ENCODE measurements around the gene ZNF648. TPM values are rescaled to one million over a fixed set of nuclear protein-coding genes. Genes with fewer than 3 reads are reported as not detected.
"Not testable (repeated sequence)": the region's sequence is repeated elsewhere in the genome, so short reads cannot be mapped to it uniquely, and the experiment has no call there.

Gene ZNF648
- total and polyA plus RNA-seq, 2 donors, result under 0.01 to 0.02 TPM

- Histone ChIP-seq H3K9me3 (ENCODE audit: control insufficient read depth in 2 of 2, insufficient read depth in 1 of 2, low read length in 1 of 2) (peaks cover 1 to 3% of the 10 kb centered on the region in 2 donors), H3K4me1 (ENCODE audit: control insufficient read depth in 2 of 2, insufficient read depth in 2 of 2, low read length in 2 of 2) (no peaks in the 10 kb centered on the region), H3K36me3 (ENCODE audit: control insufficient read depth in 2 of 2, insufficient read depth in 2 of 2, low read length in 1 of 2) (no peaks in the 10 kb centered on the region), H3K4me3 (ENCODE audit: low read length in 2 of 2) (no peak overlapping the region), H3K27me3 (ENCODE audit: control insufficient read depth in 2 of 2, insufficient read depth in 1 of 2, low read length in 1 of 2) (no peaks in the 10 kb centered on the region), H3K27ac (ENCODE audit: low read depth in 1 of 2, low read length in 1 of 2) (no peak overlapping the region)
- DNase-seq (ENCODE audit: low read depth in 6 of 9, low spot score in 9 of 9), result no peak
Measured at GRCh38 chr1:182046763-182047162, 14.7 kb downstream of the ZNF648 start.

GRCh38 chr1:182045481-182045880, 16.0 kb downstream of the ZNF648 start:
- H3K9me3 ChIP-seq (ENCODE audit: control insufficient read depth in 2 of 2, insufficient read depth in 1 of 2, low read length in 1 of 2); H3K27ac ChIP-seq (ENCODE audit: low read depth in 1 of 2, low read length in 1 of 2); H3K4me1 ChIP-seq (ENCODE audit: control insufficient read depth in 2 of 2, insufficient read depth in 2 of 2, low read length in 2 of 2); H3K27me3 ChIP-seq (ENCODE audit: control insufficient read depth in 2 of 2, insufficient read depth in 1 of 2, low read length in 1 of 2); H3K36me3 ChIP-seq (ENCODE audit: control insufficient read depth in 2 of 2, insufficient read depth in 2 of 2, low read length in 1 of 2); H3K4me3 ChIP-seq (ENCODE audit: low read length in 2 of 2); DNase-seq (ENCODE audit: low read depth in 6 of 9, low spot score in 9 of 9): not testable (repeated sequence)
- 96% methylated on average over 8 of the region's 8 CpGs for WGBS

GRCh38 chr1:182041615-182042014, 19.9 kb downstream of the ZNF648 start:
- no peak overlapping the region for H3K4me3 ChIP-seq (ENCODE audit: low read length in 2 of 2)
- H3K9me3 ChIP-seq (ENCODE audit: control insufficient read depth in 2 of 2, insufficient read depth in 1 of 2, low read length in 1 of 2), result peaks cover 1 to 6% of the 10 kb centered on the region in 2 donors
- no peak for DNase-seq (ENCODE audit: low read depth in 6 of 9, low spot score in 9 of 9)
- 95% methylated on average over 3 of the region's 3 CpGs for WGBS
- no peaks in the 10 kb centered on the region for H3K27me3 ChIP-seq (ENCODE audit: control insufficient read depth in 2 of 2, insufficient read depth in 1 of 2, low read length in 1 of 2)
- no peaks in the 10 kb centered on the region for H3K36me3 ChIP-seq (ENCODE audit: control insufficient read depth in 2 of 2, insufficient read depth in 2 of 2, low read length in 1 of 2)
- H3K27ac ChIP-seq (ENCODE audit: low read depth in 1 of 2, low read length in 1 of 2), result no peak overlapping the region
- no peaks in the 10 kb centered on the region for H3K4me1 ChIP-seq (ENCODE audit: control insufficient read depth in 2 of 2, insufficient read depth in 2 of 2, low read length in 2 of 2)

- Histone ChIP-seq H3K27me3 (ENCODE audit: control insufficient read depth in 2 of 2, insufficient read depth in 1 of 2, low read length in 1 of 2) (no peaks in the 10 kb centered on the region), H3K36me3 (ENCODE audit: control insufficient read depth in 2 of 2, insufficient read depth in 2 of 2, low read length in 1 of 2) (no peaks in the 10 kb centered on the region), H3K9me3 (ENCODE audit: control insufficient read depth in 2 of 2, insufficient read depth in 1 of 2, low read length in 1 of 2) (peaks cover 0 to 3% of the 10 kb centered on the region in 2 donors), H3K4me1 (ENCODE audit: control insufficient read depth in 2 of 2, insufficient read depth in 2 of 2, low read length in 2 of 2) (no peaks in the 10 kb centered on the region), H3K27ac (ENCODE audit: low read depth in 1 of 2, low read length in 1 of 2) (no peak overlapping the region), H3K4me3 (ENCODE audit: low read length in 2 of 2) (no peak overlapping the region)
- WGBS, result 93% methylated on average over 2 of the region's 2 CpGs
- no peak for DNase-seq (ENCODE audit: low read depth in 6 of 9, low spot score in 9 of 9)
Measured at GRCh38 chr1:182038220-182038619, 23.3 kb downstream of the ZNF648 start.

GRCh38 chr1:182035097-182035770, 26.3 kb downstream of the ZNF648 start:
- H3K36me3 ChIP-seq (ENCODE audit: control insufficient read depth in 2 of 2, insufficient read depth in 2 of 2, low read length in 1 of 2), result no peaks in the 10 kb centered on the region
- no peak for DNase-seq (ENCODE audit: low read depth in 6 of 9, low spot score in 9 of 9)
- WGBS, result 84% methylated on average over 7 of the region's 7 CpGs
- no peaks in the 10 kb centered on the region for H3K9me3 ChIP-seq (ENCODE audit: control insufficient read depth in 2 of 2, insufficient read depth in 1 of 2, low read length in 1 of 2)
- H3K27ac ChIP-seq (ENCODE audit: low read depth in 1 of 2, low read length in 1 of 2), result no peak overlapping the region
- H3K4me1 ChIP-seq (ENCODE audit: control insufficient read depth in 2 of 2, insufficient read depth in 2 of 2, low read length in 2 of 2), result peaks cover 0 to 2% of the 10 kb centered on the region in 2 donors
- no peak overlapping the region for H3K4me3 ChIP-seq (ENCODE audit: low read length in 2 of 2)
- H3K27me3 ChIP-seq (ENCODE audit: control insufficient read depth in 2 of 2, insufficient read depth in 1 of 2, low read length in 1 of 2), result no peaks in the 10 kb centered on the region

- no peaks in the 10 kb centered on the region for H3K9me3 ChIP-seq (ENCODE audit: control insufficient read depth in 2 of 2, insufficient read depth in 1 of 2, low read length in 1 of 2)
- no peak overlapping the region for H3K4me3 ChIP-seq (ENCODE audit: low read length in 2 of 2)
Measured at GRCh38 chr1:182032251-182032650, 29.3 kb downstream of the ZNF648 start.

GRCh38 chr1:182029379-182030331, 31.9 kb downstream of the ZNF648 start:
- Histone ChIP-seq H3K36me3 (ENCODE audit: control insufficient read depth in 2 of 2, insufficient read depth in 2 of 2, low read length in 1 of 2) (no peaks in the 10 kb centered on the region), H3K27ac (ENCODE audit: low read depth in 1 of 2, low read length in 1 of 2) (peak overlapping the region; percentile 44 to 88), H3K9me3 (ENCODE audit: control insufficient read depth in 2 of 2, insufficient read depth in 1 of 2, low read length in 1 of 2) (no peaks in the 10 kb centered on the region), H3K4me1 (ENCODE audit: control insufficient read depth in 2 of 2, insufficient read depth in 2 of 2, low read length in 2 of 2) (peaks cover 8 to 9% of the 10 kb centered on the region in 2 donors), H3K4me3 (ENCODE audit: low read length in 2 of 2) (peak overlapping the region; percentile 57 to 58), H3K27me3 (ENCODE audit: control insufficient read depth in 2 of 2, insufficient read depth in 1 of 2, low read length in 1 of 2) (no peaks in the 10 kb centered on the region)
- under 1% methylated on average over 68 of the region's 68 CpGs for WGBS
- DNase-seq (ENCODE audit: low read depth in 6 of 9, low spot score in 9 of 9), result peak; percentile 85 to 97 (median 91)

More at GRCh38 chr1:182032251-182032650, 29.3 kb downstream of the ZNF648 start:
- Histone ChIP-seq H3K4me1 (ENCODE audit: control insufficient read depth in 2 of 2, insufficient read depth in 2 of 2, low read length in 2 of 2) (peaks cover 8 to 9% of the 10 kb centered on the region in 2 donors), H3K36me3 (ENCODE audit: control insufficient read depth in 2 of 2, insufficient read depth in 2 of 2, low read length in 1 of 2) (no peaks in the 10 kb centered on the region), H3K27me3 (ENCODE audit: control insufficient read depth in 2 of 2, insufficient read depth in 1 of 2, low read length in 1 of 2) (no peaks in the 10 kb centered on the region), H3K27ac (ENCODE audit: low read depth in 1 of 2, low read length in 1 of 2) (no peak overlapping the region)
- 83% methylated on average over 1 of the region's 1 CpG for WGBS
- no peak for DNase-seq (ENCODE audit: low read depth in 6 of 9, low spot score in 9 of 9)

- Histone ChIP-seq H3K27me3 (ENCODE audit: control insufficient read depth in 2 of 2, insufficient read depth in 1 of 2, low read length in 1 of 2) (no peaks in the 10 kb centered on the region), H3K27ac (ENCODE audit: low read depth in 1 of 2, low read length in 1 of 2) (peak overlapping the region; percentile 44 to 88), H3K4me3 (ENCODE audit: low read length in 2 of 2) (peak overlapping the region; percentile 57 to 58), H3K4me1 (ENCODE audit: control insufficient read depth in 2 of 2, insufficient read depth in 2 of 2, low read length in 2 of 2) (peaks cover 8 to 9% of the 10 kb centered on the region in 2 donors), H3K9me3 (ENCODE audit: control insufficient read depth in 2 of 2, insufficient read depth in 1 of 2, low read length in 1 of 2) (no peaks in the 10 kb centered on the region), H3K36me3 (ENCODE audit: control insufficient read depth in 2 of 2, insufficient read depth in 2 of 2, low read length in 1 of 2) (no peaks in the 10 kb centered on the region)
- peak in 1 of 9 donors; percentile 2 for DNase-seq (ENCODE audit: low read depth in 6 of 9, low spot score in 9 of 9)
- 3% methylated on average over 2 of the region's 2 CpGs for WGBS
Measured at GRCh38 chr1:182029002-182029378, 32.5 kb downstream of the ZNF648 start.

- WGBS, result 91% methylated on average over 2 of the region's 2 CpGs
- Histone ChIP-seq H3K4me1 (ENCODE audit: control insufficient read depth in 2 of 2, insufficient read depth in 2 of 2, low read length in 2 of 2) (no peaks in the 10 kb centered on the region), H3K27me3 (ENCODE audit: control insufficient read depth in 2 of 2, insufficient read depth in 1 of 2, low read length in 1 of 2) (no peaks in the 10 kb centered on the region), H3K4me3 (ENCODE audit: low read length in 2 of 2) (no peak overlapping the region), H3K36me3 (ENCODE audit: control insufficient read depth in 2 of 2, insufficient read depth in 2 of 2, low read length in 1 of 2) (no peaks in the 10 kb centered on the region), H3K27ac (ENCODE audit: low read depth in 1 of 2, low read length in 1 of 2) (no peak overlapping the region), H3K9me3 (ENCODE audit: control insufficient read depth in 2 of 2, insufficient read depth in 1 of 2, low read length in 1 of 2) (no peaks in the 10 kb centered on the region)
- DNase-seq (ENCODE audit: low read depth in 6 of 9, low spot score in 9 of 9), result no peak
Measured at GRCh38 chr1:182015360-182015759, 46.2 kb downstream of the ZNF648 start.

Data from thymus (tissue), 11 donors.